ENCODE measurements around the gene FAM161B. TPM values are rescaled to one million over a fixed set of nuclear protein-coding genes. Genes with fewer than 3 reads are reported as not detected.
A peak's percentile ranks its signal among the peaks of the same experiment; 100 is the strongest.
"Not testable (repeated sequence)": the region's sequence is repeated elsewhere in the genome, so short reads cannot be mapped to it uniquely, and the experiment has no call there.

Gene FAM161B
- polyA plus RNA-seq, 1 experiment = 2.6 TPM

DNA sequence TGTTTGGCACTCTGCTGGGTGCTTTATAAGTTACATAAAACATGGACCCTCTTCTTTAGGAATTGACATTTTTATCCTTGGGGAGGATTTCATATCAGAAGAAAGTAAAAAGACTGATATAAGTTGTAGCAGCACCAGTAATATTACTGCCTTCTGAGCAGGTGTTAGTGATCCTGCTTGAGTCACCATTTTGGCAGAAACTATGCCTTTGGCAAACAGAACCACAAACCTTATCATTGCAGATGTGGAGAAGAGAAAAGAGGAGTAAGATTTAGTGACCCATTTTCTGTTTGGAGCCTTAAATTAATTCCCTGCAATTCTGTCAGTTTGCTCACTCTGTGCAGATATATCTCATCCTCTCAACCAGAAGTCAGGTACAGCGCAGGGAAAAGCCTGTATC, 40.2 kb downstream of the FAM161B start:
- Histone ChIP-seq H3K27ac (ENCODE audit: low read depth, low read length) (no peak overlapping the region), H3K27me3 (ENCODE audit: control insufficient read depth, insufficient read depth, low read length) (no peaks in the 10 kb centered on the region), H3K4me3 (ENCODE audit: low read depth, low read length) (no peak overlapping the region), H3K9me3 (ENCODE audit: control insufficient read depth, insufficient read depth, low read length) (peaks cover 5% of the 10 kb centered on the region; the same call in 1 of the 2 replicates)
- TF ChIP-seq, protein P1, sequence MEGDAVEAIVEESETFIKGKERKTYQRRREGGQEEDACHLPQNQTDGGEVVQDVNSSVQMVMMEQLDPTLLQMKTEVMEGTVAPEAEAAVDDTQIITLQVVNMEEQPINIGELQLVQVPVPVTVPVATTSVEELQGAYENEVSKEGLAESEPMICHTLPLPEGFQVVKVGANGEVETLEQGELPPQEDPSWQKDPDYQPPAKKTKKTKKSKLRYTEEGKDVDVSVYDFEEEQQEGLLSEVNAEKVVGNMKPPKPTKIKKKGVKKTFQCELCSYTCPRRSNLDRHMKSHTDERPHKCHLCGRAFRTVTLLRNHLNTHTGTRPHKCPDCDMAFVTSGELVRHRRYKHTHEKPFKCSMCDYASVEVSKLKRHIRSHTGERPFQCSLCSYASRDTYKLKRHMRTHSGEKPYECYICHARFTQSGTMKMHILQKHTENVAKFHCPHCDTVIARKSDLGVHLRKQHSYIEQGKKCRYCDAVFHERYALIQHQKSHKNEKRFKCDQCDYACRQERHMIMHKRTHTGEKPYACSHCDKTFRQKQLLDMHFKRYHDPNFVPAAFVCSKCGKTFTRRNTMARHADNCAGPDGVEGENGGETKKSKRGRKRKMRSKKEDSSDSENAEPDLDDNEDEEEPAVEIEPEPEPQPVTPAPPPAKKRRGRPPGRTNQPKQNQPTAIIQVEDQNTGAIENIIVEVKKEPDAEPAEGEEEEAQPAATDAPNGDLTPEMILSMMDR (IDR thresholded peaks at IDR 0.05; ENCODE audit: low read depth, low read length) = no peak
- POLR2A ChIA-PET = no interaction called here
- CTCF ChIA-PET = no interaction called here
- DNase-seq (ENCODE audit: low read depth, low spot score) = no peak

DNA sequence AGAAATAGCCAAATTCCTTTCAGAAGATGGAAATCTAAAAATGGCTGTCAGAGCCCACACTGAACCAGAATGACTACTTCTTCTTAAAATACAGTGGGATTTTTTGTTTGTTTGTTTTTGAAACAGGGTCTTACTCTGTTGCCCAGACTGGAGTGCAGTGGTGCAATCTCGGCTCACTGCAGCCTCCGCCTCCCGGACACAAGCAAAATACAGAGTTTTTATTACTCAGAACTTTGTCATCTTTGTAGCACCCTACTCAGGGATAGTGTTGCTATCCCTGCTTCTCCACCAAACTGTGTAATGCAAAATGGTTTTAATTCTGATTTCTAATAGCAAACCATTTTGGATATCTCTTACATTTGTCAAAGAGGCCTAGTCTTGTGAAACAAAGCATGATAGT, 46.9 kb downstream of the FAM161B start:
- no peaks in the 10 kb centered on the region for H3K27me3 ChIP-seq (ENCODE audit: control insufficient read depth, insufficient read depth, low read length)
- ChIA-PET POLR2A (no interaction called here), CTCF (no interaction called here)
- peak overlapping the region; percentile 21 for H3K27ac ChIP-seq (ENCODE audit: low read depth, low read length)
- H3K4me3 ChIP-seq (ENCODE audit: low read depth, low read length) = no peak overlapping the region
- TF ChIP-seq, protein P1 (IDR thresholded peaks at IDR 0.05; ENCODE audit: low read depth, low read length) = no peak
- no peaks in the 10 kb centered on the region for H3K9me3 ChIP-seq (ENCODE audit: control insufficient read depth, insufficient read depth, low read length)
- no peak for DNase-seq (ENCODE audit: low read depth, low spot score)

DNA sequence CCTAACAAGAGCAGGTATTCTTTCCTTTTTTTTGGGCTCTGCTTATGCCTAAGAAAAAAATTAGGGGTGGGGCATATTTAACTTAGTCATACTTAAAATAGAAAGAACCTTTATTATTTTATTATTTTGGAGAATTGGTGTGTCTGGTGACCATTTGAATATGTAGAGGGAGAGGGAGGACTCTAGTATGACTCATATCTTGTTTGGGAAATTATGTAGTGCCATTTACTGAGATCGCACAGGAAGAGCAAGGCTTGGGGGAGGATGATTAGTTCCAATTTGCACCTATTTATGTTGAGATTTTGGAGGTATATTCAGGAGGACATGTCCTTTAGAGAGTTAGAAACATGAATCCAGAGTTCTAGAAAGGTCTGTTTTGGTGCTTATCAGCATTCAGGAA, 53.4 kb downstream of the FAM161B start:
- ChIA-PET CTCF (no interaction called here), POLR2A (no interaction called here)
- Histone ChIP-seq H3K27me3 (ENCODE audit: control insufficient read depth, insufficient read depth, low read length) (no peaks in the 10 kb centered on the region), H3K9me3 (ENCODE audit: control insufficient read depth, insufficient read depth, low read length) (no peaks in the 10 kb centered on the region), H3K4me3 (ENCODE audit: low read depth, low read length) (no peak overlapping the region), H3K27ac (ENCODE audit: low read depth, low read length) (no peak overlapping the region)
- TF ChIP-seq, protein P1 (IDR thresholded peaks at IDR 0.05; ENCODE audit: low read depth, low read length) = no peak
- DNase-seq (ENCODE audit: low read depth, low spot score) = no peak

DNA sequence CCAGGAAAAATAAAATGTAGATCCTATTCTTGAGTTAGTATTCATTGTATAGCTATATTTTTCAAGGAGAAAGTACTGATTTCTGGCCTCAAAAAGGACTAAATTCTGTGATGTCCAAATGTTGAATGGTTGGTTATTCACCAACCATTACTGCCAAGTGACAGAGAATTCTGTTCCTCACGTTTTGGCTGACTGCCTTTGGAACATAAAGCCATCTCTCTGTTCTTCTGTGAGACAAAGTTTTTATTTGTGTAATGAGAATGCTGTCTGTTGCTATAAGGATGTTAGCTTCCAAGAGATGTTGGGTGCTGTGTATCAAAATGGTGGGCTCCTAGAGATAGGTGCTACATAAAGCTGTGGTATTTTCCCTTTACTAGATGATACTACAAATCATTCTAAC, 54.0 kb downstream of the FAM161B start:
- TF ChIP-seq, protein P1 (IDR thresholded peaks at IDR 0.05; ENCODE audit: low read depth, low read length) = no peak
- no peaks in the 10 kb centered on the region for H3K9me3 ChIP-seq (ENCODE audit: control insufficient read depth, insufficient read depth, low read length)
- CTCF ChIA-PET = no interaction called here
- H3K4me3 ChIP-seq (ENCODE audit: low read depth, low read length) = no peak overlapping the region
- POLR2A ChIA-PET = no interaction called here
- H3K27ac ChIP-seq (ENCODE audit: low read depth, low read length) = no peak overlapping the region
- no peak for DNase-seq (ENCODE audit: low read depth, low spot score)
- H3K27me3 ChIP-seq (ENCODE audit: control insufficient read depth, insufficient read depth, low read length) = no peaks in the 10 kb centered on the region

DNA sequence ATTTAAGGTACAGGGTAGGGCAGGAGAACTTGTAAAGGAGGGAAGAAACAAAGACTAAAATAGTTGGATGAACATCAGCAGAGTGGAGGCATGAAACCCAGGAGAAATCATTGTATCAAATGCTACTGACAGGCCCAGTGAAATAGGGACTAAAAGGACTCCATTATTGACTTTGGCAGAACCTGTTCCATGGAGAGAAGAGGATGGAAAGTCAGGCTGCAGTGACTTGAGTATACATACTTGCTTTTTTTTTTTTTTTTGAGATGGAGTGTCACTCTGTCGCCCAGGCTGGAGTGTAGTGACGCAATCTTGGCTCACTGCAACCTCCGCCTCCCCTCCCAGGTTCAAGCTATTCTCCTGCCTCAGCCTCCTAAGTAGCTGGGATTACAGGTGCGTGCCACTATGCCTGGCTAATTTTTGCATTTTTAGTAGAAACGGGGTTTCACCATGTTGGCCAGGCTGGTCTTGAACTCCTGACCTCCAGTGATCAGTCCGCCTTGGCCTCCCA, 55.7 kb downstream of the FAM161B start:
- CTCF ChIA-PET; H3K27ac ChIP-seq (ENCODE audit: low read depth, low read length); H3K9me3 ChIP-seq (ENCODE audit: control insufficient read depth, insufficient read depth, low read length); DNase-seq (ENCODE audit: low read depth, low spot score); H3K27me3 ChIP-seq (ENCODE audit: control insufficient read depth, insufficient read depth, low read length); H3K4me3 ChIP-seq (ENCODE audit: low read depth, low read length): not testable (repeated sequence)
- POLR2A ChIA-PET = interaction anchor here (0.7 kb wide), 1 partner anchor 41 kb away, joined by 5 read pairs; no protein-coding TSS in a partner anchor

DNA sequence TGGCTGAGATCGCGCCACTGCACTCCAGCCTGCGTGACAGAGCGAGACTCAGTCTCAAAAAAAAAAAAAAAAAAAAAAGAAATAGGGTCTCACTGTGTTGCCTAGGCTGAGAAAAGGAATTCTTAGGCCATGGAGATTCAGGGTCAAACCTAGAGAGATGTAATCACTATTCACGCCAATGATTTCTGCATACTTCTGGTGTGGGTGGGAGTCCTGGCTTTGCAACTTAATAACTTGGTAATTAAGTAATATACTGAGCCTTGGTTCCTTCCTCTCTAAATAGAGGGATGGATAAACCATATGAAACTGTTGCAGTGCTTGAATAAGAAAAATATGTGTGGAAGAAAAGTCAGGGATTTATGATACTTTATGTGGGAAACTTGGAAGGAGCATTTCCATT, 60.5 kb downstream of the FAM161B start:
- Histone ChIP-seq H3K27ac (ENCODE audit: low read depth, low read length) (no peak overlapping the region), H3K4me3 (ENCODE audit: low read depth, low read length) (no peak overlapping the region)
- CTCF ChIA-PET = no interaction called here

More for the DNA sequence above, 60.5 kb downstream of the FAM161B start:
- POLR2A ChIA-PET = no interaction called here
- TF ChIP-seq, protein P1 (IDR thresholded peaks at IDR 0.05; ENCODE audit: low read depth, low read length) = no peak
- Histone ChIP-seq H3K27me3 (ENCODE audit: control insufficient read depth, insufficient read depth, low read length) (no peaks in the 10 kb centered on the region), H3K9me3 (ENCODE audit: control insufficient read depth, insufficient read depth, low read length) (no peaks in the 10 kb centered on the region; the same call in 1 of the 2 replicates)
- no peak for DNase-seq (ENCODE audit: low read depth, low spot score)
